ENCODE measurements around the gene CCDC91. TPM values are rescaled to one million over a fixed set of nuclear protein-coding genes. Genes with fewer than 3 reads are reported as not detected.

The CCDC91 gene
- total RNA-seq, 1 experiment from 2014 or later, result 15.7 TPM

GRCh38 chr12:28226705-28227104 lies 36.4 kb downstream of the CCDC91 start:
- DNase-seq (ENCODE audit: low spot score), result no peak
- H3K9me3 Mint-ChIP-seq, result peaks cover 8% of the 10 kb centered on the region
- H3K36me3 Mint-ChIP-seq, result peaks cover 7% of the 10 kb centered on the region
- H3K4me3 Mint-ChIP-seq, result no peak overlapping the region
- CTCF ChIA-PET, result no interaction called here
- H3K27ac Mint-ChIP-seq, result no peak overlapping the region
- no peaks in the 10 kb centered on the region for H3K27me3 Mint-ChIP-seq (ENCODE audit: low read depth)
- H3K4me1 Mint-ChIP-seq, result peaks cover 22% of the 10 kb centered on the region
- TF ChIP-seq MYBL2 (CRISPR knock-in tag; IDR thresholded peaks at IDR 0.05), result no peak
- TF ChIP-seq E2F5 (CRISPR knock-in tag; IDR thresholded peaks at IDR 0.05), result no peak
- TF ChIP-seq ZNF317 (CRISPR knock-in tag; IDR thresholded peaks at IDR 0.05; ENCODE audit: borderline replicate concordance, low read depth), result no peak
- TF ChIP-seq ETV6 (CRISPR knock-in tag; IDR thresholded peaks at IDR 0.05), result no peak
- ATAC-seq, result no peak
- POLR2A ChIA-PET, result no interaction called here

GRCh38 chr12:28227251-28227650 lies 37.0 kb downstream of the CCDC91 start:
- ChIA-PET CTCF (no interaction called here), POLR2A (no interaction called here)
- TF ChIP-seq TP53 (CRISPR knock-in tag; IDR thresholded peaks at IDR 0.05) (no peak), ELF4 (CRISPR knock-in tag; IDR thresholded peaks at IDR 0.05; ENCODE audit: low read depth) (no peak), ZNF416 (CRISPR knock-in tag; IDR thresholded peaks at IDR 0.05) (no peak), ZMAT4 (CRISPR knock-in tag; IDR thresholded peaks at IDR 0.05) (no peak), HMGXB4 (CRISPR knock-in tag; IDR thresholded peaks at IDR 0.05) (no peak), EMX1 (CRISPR knock-in tag; IDR thresholded peaks at IDR 0.05) (no peak), MLX (CRISPR knock-in tag; IDR thresholded peaks at IDR 0.05) (no peak)
- Mint-ChIP-seq H3K4me1 (peaks cover 18% of the 10 kb centered on the region), H3K36me3 (peaks cover 7% of the 10 kb centered on the region), H3K4me3 (no peak overlapping the region), H3K9me3 (peaks cover 8% of the 10 kb centered on the region), H3K27ac (no peak overlapping the region), H3K27me3 (ENCODE audit: low read depth) (no peaks in the 10 kb centered on the region)
- DNase-seq (ENCODE audit: low spot score) (no peak), ATAC-seq (no peak)

- CTCF ChIA-PET, result no interaction called here
- DNase-seq (ENCODE audit: low spot score) (no peak), ATAC-seq (no peak)
- peaks cover 6% of the 10 kb centered on the region; the same call in 1 of the 2 replicates for H3K4me1 Mint-ChIP-seq
- no peak overlapping the region for H3K27ac Mint-ChIP-seq
- no peaks in the 10 kb centered on the region for H3K36me3 Mint-ChIP-seq
- TF ChIP-seq MLX (CRISPR knock-in tag; IDR thresholded peaks at IDR 0.05) (no peak), ZNF396 (CRISPR knock-in tag; IDR thresholded peaks at IDR 0.05; ENCODE audit: borderline replicate concordance) (no peak), ESRRA (CRISPR knock-in tag; IDR thresholded peaks at IDR 0.05; ENCODE audit: borderline replicate concordance) (no peak)
- H3K9me3 Mint-ChIP-seq, result no peaks in the 10 kb centered on the region
- POLR2A ChIA-PET, result no interaction called here
- no peak overlapping the region for H3K4me3 Mint-ChIP-seq
- no peaks in the 10 kb centered on the region for H3K27me3 Mint-ChIP-seq (ENCODE audit: low read depth)
Observed at GRCh38 chr12:28231248-28231647, 41.0 kb downstream of the CCDC91 start.

- Mint-ChIP-seq H3K27ac (no peak overlapping the region), H3K4me3 (no peak overlapping the region), H3K9me3 (no peaks in the 10 kb centered on the region), H3K4me1 (peaks cover 6% of the 10 kb centered on the region; the same call in 1 of the 2 replicates), H3K36me3 (no peaks in the 10 kb centered on the region), H3K27me3 (ENCODE audit: low read depth) (no peaks in the 10 kb centered on the region)
- POLR2A ChIA-PET, result no interaction called here
- no peak for ATAC-seq
- CTCF ChIA-PET, result interaction anchor here (0.7 kb wide), 1 partner anchor 9 kb away, joined by 3 read pairs; no protein-coding TSS in a partner anchor
- DNase-seq (ENCODE audit: low spot score), result no peak
- no peak for TF ChIP-seq PRRX2 (CRISPR knock-in tag; IDR thresholded peaks at IDR 0.05)
- TF ChIP-seq GTF2I (CRISPR knock-in tag; conservative IDR thresholded peaks at IDR 0.05), result no peak
- no peak for TF ChIP-seq TP53 (CRISPR knock-in tag; IDR thresholded peaks at IDR 0.05)
- no peak for TF ChIP-seq ATF2 (CRISPR knock-in tag; IDR thresholded peaks at IDR 0.05; ENCODE audit: borderline replicate concordance, low read depth)
- no peak for TF ChIP-seq KAT7 (CRISPR knock-in tag; IDR thresholded peaks at IDR 0.05; ENCODE audit: borderline replicate concordance)
- TF ChIP-seq FOXP1 (CRISPR knock-in tag; IDR thresholded peaks at IDR 0.05; ENCODE audit: borderline replicate concordance), result no peak
- no peak for TF ChIP-seq ZNF281 (CRISPR knock-in tag; IDR thresholded peaks at IDR 0.05)
- no peak for TF ChIP-seq CREB1 (CRISPR knock-in tag; IDR thresholded peaks at IDR 0.05)
Observed at GRCh38 chr12:28232211-28232928, 42.1 kb downstream of the CCDC91 start.
